ENCODE results near the gene TBC1D19.
"Not testable (repeated sequence)": the region's sequence is repeated elsewhere in the genome, so short reads cannot be mapped to it uniquely, and the experiment has no call there.

The TBC1D19 gene

DNA sequence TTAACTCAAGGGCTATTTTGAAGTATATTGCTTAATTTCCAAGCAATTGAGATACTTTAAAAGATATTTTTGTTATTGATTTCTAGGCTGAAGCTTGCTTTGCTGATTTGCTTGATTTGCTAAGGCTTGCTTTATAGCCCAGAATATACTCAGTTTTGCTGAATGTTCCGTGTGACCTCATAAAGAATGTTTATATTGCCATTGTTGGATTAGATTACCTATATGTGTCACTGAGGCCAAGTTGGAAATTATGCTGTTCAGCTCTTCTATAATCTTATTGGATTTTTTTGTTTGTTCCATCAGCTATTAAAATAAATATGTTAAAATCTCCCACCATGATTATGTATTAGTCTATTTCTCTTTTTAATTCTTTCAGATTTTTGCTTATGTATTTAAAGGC is 13.0 kb downstream of the TBC1D19 start:
- no peak for DNase-seq (ENCODE audit: low spot score)

DNA sequence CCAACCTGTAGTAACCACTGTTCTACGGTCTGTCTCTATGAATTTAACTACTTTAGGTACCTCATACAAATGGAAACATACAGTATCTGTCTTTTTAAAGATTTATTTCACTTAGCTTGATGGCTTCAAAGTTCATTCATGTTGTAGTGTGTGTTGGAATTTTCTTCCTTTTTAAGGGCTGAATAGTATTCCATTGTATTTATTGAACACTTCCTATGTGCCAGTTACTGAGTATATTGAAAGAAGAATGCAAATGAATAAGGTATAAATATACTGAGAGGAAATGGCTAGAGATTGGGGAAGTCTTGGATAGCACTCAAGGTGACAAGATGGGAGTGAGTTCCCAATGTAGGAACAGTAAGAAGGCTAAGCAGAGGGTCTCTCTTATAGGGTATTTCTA is 17.3 kb downstream of the TBC1D19 start:
- no peak for DNase-seq (ENCODE audit: low spot score)

DNA sequence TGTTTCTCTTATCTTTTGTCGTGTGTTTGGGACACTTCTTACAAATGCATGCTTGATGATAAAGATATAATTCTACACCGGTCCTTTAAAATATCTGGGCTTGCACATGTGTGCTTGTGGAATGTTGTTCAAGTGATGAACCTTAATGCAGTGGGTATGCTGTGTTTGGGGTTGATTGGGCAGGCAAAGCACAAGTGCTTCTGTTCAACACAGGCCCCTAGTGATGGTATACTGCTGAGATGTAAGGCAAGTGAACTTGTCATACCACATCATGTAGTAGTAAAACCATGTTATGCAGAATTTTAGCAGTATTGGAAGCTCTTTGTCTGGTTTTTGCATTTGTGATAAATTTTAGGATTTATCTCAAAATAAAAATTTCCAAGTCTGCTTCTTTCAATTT is 23.9 kb downstream of the TBC1D19 start:
- DNase-seq (ENCODE audit: low spot score): no peak

DNA sequence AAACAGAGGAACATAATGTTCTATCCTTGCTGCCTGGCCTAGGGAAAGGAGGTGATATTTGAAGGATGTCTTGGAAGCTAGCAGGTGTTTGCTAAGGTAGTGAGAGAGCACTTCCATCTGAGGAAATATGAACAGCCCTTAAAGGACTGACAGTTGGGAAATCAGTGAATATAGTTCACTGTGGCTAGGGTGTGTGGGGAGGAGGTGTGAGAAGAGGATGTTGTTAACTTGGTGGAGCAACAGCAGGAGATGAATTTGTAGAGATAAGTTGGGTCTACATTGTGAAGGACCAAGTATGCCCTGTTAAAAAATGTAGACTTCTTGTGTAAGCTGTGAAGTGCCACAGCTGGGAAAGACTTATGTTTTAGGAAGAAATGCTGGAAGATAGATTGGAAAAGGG is 25.5 kb downstream of the TBC1D19 start:
- no peak for DNase-seq (ENCODE audit: low spot score)

DNA sequence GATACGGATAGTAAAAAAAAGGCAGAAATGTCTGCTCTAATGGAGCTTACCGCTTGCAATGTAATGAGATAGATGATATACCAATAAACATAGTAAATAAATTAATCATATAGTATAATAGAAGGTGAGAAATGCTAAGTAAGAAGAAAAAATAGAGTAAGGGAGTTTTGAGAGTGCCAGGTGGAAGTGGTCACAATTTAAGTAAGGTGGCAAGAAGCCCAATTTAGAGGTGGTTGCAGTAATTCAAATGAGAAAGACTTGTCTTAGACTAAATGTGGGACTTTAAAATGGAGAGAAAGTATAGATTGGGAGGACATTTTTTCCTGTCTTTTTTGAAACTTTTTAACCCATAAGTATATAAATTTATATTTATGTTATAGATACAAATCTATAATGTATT is 26.0 kb downstream of the TBC1D19 start:
- DNase-seq (ENCODE audit: low spot score): no peak

DNA sequence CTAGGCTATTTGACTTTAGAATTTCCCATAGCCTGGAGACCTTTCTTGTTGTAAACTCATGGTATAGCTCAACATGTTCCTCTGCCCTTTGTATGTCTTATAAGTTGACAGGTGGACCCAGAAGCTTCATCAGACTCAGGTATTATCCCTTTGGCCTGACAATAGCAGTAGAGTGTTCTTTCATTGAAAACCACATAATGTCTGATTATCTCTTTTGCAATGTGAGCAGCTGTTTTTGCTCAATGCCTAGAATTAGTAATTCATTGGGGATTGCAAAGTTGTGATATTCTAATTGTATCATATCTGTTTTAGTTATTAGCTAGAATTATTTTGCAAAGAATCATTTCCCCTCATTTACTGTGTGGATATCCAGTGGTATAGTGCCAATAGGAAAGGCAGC is 27.5 kb downstream of the TBC1D19 start:
- no peak for DNase-seq (ENCODE audit: low spot score)

DNA sequence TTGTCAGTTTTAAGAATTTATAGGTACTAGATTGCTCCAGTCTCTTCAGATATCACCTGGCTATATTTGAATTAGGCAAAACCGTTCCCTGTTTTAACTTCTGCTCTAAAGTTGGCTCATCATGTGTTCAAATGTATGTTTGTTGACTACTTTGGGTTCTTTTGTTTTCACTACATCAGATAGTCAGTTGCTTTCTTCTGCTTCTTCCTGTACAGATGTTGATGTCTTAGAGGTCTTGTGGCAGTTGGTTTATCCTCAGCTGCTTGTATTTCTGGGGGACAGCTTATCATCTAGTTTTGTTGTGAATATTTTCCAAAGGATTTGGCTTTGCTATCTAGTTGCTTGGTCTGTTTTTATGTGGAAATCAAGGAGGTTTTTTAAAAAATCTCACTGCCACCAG is 28.0 kb downstream of the TBC1D19 start:
- no peak for DNase-seq (ENCODE audit: low spot score)

DNA sequence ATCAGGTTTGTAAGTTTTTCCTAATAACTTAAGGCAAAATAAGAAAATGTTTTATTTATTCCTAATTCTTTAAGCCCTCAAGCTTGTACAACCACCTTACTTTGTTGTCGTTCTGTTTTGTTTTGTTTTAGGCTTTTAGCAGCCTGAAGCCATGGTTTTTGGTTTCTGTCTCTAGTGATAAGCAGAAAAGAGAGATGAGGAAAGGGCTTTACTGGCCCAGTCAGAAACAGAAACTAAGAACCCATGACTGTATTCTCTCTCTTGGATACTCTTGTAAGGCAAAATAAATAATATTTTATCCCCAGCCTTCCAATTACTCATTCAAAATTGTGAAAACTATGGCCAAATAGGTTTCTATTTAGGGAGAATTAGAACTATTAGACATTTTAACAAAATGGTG is 29.4 kb downstream of the TBC1D19 start:
- DNase-seq (ENCODE audit: low spot score): no peak

DNA sequence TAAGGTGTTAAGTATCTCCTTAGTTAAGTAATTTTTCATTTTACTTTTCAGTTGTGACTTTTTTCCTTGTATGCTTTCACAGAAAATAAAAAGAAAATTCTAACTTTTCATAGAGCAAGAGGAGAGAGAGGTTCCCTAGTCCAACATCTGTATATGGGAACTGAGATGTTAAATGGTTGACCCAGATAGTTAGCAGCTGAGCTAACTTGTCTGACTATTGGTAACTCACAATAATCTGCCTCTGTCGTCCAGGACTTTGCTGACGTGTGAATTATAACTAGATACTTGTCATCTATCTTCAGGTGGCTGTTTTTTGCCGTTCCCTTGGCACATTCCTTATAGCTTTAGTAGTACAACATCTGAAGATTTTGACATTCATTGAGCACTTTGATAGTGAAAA is 29.9 kb downstream of the TBC1D19 start:
- no peak for DNase-seq (ENCODE audit: low spot score)

DNA sequence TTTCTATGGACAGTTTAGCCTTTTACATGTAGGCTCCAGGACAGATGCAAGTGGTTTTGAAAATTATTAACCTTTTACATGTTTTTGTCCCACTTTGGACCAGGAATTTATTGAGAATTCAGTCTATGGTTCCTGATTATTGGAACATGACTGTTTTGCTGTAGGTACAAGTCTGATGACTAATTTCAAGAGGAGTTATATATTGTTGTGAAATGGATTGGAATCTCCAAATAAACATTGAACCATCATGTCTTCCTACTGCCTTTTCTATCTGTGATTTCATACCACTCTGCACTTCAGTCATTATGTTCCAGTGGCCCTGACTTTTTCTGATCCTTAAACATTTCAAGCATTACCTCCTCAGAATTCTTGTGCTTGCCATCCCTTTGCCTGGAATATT is 35.9 kb downstream of the TBC1D19 start:
- no peak for DNase-seq (ENCODE audit: low spot score)

DNA sequence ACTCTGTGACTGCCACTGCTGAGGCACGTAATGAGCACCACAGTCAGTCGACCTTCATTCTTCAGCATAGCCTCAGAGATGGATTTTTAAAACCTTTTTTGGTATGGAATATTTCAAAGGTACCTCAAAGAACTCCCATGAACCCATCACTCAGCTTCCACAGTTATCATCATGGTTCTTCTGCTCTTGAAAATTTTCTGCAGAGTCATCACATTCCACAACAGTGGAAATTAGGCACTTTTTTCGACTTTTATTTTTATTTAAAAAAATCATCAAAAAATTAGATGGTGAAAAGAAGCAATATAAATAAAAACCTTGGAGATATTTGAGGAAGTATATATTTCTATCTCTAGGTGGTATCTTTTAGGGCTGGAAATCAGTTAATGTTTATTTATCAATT is 37.5 kb downstream of the TBC1D19 start:
- DNase-seq (ENCODE audit: low spot score): no peak

DNA sequence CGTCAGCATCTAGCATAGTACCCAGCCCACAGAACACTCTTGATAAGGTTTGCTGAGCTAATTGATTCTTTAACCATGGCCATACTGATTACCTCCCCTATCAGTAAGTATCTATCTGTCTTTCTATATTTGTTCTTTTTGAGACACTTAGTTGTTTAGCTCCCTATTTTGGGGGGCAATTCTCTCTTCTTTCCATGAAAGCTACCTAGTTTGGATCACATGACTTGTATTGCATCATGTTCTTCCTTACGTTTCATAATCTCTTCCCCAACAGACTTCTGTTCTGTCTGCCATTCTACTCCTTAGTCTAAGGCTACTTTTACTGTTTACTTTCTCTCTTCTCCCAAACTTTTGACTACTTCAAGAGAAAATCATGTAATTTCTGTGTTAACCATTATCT is 39.0 kb downstream of the TBC1D19 start:
- DNase-seq (ENCODE audit: low spot score): no peak

DNA sequence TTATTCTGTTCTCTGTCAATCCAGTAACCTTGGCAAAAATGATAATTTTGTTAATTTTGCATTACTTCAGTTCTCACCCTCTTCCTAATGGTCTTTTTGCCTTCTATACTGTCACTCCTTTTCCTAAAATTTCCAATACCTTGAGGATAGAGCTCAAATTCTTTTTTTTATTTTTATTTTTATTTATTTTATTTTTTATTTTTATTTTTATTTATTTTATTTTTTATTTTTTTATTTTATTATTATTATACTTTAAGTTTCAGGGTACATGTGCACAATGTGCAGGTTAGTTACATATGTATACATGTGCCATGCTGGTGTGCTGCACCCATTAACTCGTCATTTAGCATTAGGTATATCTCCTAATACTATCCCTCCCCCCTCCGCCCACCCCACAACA is 42.8 kb downstream of the TBC1D19 start:
- DNase-seq (ENCODE audit: low spot score): not testable (repeated sequence)

DNA sequence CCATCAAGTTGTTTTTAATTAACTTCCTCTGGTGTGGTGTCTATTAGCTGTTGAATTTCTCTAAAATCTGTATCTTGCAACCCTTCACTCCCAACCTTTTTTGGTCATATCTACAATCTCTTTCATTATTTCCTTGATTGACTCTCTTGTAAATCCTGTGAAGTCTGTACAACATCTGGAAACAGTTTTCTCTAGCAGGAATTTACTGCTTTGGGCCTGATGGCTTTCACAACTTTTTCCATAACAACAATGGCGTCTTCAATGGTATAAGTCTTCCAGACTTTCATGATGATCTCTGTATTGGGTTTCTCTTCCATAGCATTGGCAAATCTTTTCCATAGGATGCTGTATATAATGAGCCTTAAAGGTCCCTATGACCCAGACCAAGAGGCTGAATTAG is 49.0 kb downstream of the TBC1D19 start:
- DNase-seq (ENCODE audit: low spot score): no peak

DNA sequence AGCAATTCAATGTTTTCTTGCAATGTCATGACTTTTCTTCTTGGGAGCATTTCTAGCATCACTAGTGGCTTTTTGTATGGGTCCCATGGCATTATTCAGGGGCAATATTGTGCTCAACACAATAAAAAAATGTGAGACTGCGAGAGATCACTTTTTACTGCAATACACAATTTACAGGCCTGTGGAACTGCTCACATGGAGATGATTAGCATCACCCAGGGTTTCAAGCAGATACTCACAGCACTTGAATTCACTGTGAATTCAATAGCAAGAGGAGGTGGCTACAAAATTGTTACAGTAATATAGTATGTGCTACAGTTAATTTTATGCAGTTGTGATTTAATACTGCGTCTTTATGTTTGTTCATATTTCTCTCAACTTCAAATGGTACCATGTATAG is 50.4 kb downstream of the TBC1D19 start:
- no peak for DNase-seq (ENCODE audit: low spot score)

DNA sequence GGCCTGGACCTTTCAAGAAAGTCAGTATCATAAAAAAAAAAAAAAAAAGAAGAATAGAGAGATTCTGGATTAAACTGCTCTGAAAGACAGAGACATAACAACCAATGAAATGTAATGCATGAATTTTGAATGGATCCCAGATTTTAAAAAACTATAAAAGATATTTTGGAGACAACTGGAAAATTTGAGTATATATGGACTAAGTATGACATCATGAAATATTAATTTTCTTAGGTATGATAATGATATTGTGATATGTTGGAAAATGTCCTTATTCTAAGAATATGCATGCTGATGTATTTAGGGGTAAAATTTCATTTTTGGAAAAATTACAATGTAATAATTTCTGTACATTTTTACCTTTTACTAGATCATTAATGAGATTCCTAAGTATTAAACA is 52.6 kb downstream of the TBC1D19 start:
- DNase-seq (ENCODE audit: low spot score): no peak

DNA sequence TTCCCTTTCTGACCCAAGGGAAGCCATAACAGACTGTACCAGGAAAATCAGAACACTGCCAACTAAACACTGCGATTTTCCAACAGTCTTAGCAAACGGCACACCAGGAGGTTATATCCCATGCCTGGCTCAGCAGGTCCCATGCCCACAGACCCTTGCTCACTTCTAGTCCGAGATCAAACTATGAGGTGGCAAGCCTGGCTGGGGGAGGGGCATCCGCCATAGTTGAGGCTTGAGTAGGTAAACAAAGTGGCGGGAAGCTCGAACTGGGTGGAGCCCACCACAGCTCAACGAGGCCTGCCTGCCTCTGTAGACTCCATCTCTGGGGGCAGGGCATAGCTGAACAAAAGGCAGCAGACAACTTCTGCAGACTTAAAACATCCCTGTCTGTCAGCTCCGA is 56.8 kb downstream of the TBC1D19 start:
- not testable (repeated sequence) for DNase-seq (ENCODE audit: low spot score)

DNA sequence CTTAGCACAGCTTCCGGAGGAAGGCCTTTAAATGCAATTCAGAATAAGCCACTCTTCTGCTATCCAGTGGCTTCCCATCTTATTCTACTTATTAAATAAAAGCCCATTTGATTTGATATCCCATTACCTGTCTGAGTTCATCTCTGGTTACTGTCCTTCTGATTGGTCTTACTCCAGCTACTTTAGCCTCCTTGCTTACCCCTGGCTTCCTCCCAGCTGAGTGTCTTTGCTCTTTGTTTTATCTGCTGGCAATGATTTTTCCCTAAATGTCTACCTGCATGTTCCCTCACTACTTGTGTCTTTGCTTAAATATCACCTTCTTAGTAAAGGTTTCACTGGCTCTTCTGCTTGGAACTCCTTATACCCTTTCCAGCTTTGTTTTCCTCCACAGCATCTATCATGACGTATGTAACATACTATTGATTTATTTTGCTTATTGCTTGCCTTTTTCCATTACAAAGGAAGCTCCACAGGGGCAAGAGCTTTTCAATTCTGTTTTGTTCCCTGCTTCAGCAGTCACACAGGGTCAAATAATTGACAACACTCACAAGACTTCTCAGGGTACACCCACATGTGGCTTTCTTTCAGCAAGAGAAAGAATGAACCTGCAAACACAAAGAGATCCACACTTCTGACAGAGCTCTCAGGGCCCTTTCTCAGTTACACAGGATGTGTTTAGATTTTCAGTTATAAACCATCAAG is 63.8 kb downstream of the TBC1D19 start:
- DNase-seq (ENCODE audit: low spot score): no peak

DNA sequence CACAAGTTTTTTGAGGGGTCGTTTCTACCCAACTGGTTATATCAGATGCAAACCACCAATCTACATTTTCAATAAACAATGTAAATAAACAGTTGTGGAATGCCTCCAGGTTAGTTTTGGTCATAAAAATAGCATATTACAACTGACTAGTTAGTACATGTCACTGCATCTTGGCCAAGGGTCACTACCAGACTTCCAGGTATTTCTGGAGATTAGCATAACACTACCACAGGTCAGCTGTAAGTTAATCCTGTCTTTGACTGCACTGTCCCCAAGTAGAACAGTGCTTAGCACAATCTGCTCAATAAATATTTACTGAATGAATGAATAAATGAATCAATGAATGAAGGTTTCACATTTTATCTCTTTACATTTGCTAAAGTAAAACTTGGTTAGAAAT is 64.4 kb downstream of the TBC1D19 start:
- no peak for DNase-seq (ENCODE audit: low spot score)

DNA sequence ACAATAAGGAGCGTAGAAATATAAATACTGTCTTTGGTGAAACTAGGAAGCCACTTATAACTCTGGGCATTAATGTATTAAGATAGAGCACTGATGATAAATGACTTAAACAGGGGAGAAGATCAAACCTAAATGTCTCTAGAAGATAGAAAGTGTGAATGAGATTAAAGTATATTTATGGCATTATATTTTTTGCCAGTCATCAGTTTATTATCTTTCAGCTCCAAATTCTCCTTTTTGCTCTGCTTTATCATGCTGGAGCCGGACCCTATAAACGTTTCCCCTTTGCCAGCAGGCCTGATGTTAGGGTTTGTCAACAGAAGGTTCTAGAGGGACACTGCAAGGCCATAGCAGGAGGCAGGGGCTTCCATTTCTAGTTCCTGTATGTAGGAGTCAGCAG is 76.4 kb downstream of the TBC1D19 start:
- no peak for DNase-seq (ENCODE audit: low spot score)

DNA sequence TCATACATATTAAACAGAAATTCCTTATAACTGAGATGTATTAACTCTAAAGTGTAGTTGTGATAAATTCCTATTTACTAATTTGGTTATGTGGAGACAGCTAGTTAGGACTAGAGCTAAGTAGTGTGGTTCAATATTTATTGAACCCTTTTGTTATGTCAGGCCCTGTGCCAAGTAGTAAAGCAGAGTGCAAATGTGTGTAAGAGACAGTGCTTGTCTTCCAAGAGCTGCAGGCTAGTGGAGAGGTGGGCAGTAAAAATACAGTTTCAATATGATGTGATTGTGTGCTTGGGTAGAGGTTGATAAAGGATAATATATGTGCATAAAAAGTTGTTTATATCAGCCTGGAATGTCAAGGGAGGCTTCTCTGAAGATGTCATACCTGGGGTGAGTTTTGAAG is 80.0 kb downstream of the TBC1D19 start:
- no peak for DNase-seq (ENCODE audit: low spot score)

DNA sequence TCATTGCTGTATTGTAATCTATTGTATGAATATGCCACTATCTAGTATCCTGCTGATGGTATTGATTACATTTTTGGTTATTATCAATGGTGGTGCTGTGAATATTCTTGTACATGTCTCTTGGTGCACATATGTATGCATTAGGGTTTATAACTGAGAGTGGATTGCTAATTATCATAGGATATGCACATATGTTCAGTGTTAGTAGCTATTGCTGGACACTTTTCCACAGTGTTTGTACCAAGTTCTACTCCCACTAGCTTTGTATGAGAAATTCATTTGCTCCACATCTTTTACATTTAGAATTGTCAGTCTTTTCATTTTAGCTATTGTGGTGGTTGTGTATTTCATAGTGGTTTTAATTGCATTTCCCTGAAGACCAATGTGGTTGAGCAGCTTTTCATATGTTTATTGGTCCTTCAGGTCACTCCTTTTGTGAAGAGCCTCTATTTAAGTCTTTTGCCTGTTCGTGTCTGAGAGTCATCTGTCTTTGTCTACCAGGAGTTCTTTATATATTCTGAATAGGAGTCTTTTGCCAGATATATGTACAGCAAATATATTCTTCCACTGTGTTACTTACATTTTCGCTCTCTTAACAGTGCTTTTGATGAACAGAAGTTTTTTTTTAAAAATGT is 87.1 kb downstream of the TBC1D19 start:
- no peak for DNase-seq (ENCODE audit: low spot score)

DNA sequence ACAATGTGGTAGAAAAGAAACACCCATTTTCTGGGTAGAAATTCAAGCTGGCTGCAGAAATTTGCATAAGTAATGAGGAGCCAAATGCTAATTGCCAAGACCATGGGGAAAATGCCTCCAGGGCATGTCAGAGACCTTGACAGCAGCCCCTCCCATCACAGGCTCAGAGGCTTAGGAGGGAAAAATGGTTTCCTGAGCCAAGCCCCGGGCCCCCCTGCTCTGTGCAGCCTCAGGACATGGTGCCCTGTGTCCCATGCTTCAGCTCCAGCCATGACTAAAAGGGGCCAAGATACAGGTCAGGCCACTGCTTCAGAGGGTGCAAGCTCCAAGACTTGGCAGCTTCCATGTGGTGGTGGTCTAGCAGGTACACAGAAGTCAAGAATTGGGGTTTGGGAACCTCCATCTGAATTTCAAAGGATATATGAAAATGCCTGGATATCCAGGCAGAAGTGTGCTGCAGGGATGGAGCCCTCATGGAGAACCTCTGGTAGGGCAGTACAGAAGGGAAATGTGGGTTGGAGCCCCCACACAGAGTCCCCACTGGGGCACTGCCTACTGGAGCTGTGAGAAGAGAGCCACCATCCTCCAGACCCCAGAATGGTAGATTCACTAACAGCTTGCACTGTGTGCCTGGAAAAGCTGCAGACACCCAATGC is 95.3 kb downstream of the TBC1D19 start:
- not testable (repeated sequence) for DNase-seq (ENCODE audit: low spot score)

DNA sequence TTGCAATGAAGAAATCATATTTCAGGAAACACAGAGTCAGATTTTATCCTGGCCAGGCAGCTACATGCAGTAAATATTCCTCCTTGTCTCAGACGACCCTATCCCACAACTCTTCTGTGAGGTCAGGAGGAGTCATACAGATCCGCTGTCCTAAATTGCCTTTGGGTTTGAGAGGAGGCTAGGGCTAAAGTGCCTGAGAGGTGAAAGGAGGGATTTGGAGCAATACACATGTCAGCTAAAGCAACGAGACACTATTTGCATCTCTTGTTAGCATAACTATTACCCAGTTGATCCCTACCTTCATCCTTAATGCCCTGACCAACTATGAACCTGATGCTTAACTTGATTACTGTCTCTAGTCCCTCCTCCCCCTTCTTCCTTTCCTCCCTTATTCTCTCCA is 98.6 kb downstream of the TBC1D19 start:
- no peak for DNase-seq (ENCODE audit: low spot score)

Data from left forelimb (tissue), 1 donor.